Heart left ventricle (tissue), 13 donors: ENCODE results near the gene LMNTD2.

Source experiments
- POLR2A ChIP-seq, 2 donors: fragments of 450-650 bp; IDR thresholded peaks; one replicate each; pipeline ENCODE4 v1.6.1; 2017; ENCODE audit warnings: antibody characterized with exemption in 2 of 2, mild to moderate bottlenecking in 2 of 2, moderate library complexity in 2 of 2
- TF ChIP-seq, protein P1 (sequence below), 12 donors: fragments of 200-600 bp; sonication (generic) in 4 of 12; IDR thresholded peaks; one replicate each; pipeline versions ENCODE4 v1.5.0 to v1.8.0; 2018 to 2022; ENCODE audit warnings: antibody characterized with exemption in 12 of 12, mild to moderate bottlenecking in 5 of 12
- donor health status: ischemic (EF 13 %, LVEDD 7.1; RV severe dilation, severe dysfunction).
- donor health status: DM: no; HTN: yes; CAD: no.
- donor health status: DM: no; HTN: no; CAD: no.
- donor health status: ischemic (EF 25% LVEDD 6.9; RV normal size, moderate dysfunction).
- donor health status: ischemic (EF 25% LVEDD 5.7; RV mildly dilated, moderate dysfunction).
- donor health status: ischemic (EF 35%, LVEDD 5.7; RV mildly dilated, moderate dysfunction).
- donor health status: nonischemic (EF 11% LVEDD 7.7; RV severe dilation, severe dysfunction).
- donor health status: DM: yes; HTN: yes; CAD: no.
- donor health status: PGD.
- donor health status: ischemic (EF 29% LVEDD 5.4; RV normal size, mild dysfunction).
- donor health status: nonischemic (EF 23%, LVEDD 6.1; RV moderate dilation, normal function).

DNA sequence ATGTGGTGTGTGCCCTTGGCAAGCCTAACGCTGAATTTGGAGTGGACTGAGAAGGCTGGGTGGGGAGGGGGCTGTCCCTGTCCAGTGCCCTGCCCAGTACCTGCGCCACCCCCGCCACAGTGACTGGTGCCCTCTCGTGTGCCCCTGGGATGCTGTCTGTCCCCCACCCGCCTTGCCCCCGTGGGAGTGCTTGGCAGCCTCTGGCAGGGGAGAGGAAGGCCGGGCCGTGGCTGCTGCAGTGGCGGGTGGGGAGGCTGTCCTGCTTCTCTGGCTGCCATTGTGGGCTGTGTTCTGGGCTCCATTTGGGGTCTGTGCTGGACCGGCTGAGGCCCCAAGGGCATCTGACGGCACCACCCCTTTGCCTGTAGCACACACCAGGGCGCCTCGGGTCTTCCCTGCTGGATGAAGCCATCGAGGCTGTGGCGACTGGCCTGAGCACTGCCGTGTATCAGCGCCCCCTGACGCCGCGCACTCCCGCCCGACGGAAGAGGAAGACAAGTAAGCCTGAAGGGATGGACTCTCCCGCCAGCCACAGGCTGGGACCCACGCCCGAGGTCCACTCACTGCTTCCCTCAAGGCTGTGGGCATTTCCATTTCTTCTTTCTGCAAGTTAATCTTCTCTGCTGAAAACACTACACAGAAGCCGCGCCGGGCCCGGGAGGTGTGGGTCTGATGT lies 37.6 kb upstream of the LMNTD2 start:
- no peak for TF ChIP-seq POLR2A (IDR thresholded peaks at IDR 0.05)
- TF ChIP-seq, protein P1, sequence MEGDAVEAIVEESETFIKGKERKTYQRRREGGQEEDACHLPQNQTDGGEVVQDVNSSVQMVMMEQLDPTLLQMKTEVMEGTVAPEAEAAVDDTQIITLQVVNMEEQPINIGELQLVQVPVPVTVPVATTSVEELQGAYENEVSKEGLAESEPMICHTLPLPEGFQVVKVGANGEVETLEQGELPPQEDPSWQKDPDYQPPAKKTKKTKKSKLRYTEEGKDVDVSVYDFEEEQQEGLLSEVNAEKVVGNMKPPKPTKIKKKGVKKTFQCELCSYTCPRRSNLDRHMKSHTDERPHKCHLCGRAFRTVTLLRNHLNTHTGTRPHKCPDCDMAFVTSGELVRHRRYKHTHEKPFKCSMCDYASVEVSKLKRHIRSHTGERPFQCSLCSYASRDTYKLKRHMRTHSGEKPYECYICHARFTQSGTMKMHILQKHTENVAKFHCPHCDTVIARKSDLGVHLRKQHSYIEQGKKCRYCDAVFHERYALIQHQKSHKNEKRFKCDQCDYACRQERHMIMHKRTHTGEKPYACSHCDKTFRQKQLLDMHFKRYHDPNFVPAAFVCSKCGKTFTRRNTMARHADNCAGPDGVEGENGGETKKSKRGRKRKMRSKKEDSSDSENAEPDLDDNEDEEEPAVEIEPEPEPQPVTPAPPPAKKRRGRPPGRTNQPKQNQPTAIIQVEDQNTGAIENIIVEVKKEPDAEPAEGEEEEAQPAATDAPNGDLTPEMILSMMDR (IDR thresholded peaks at IDR 0.05): no peak
